Measurements from ENCODE around the gene SCP2. TPM values are rescaled to one million over a fixed set of nuclear protein-coding genes. Genes with fewer than 3 reads are reported as not detected.
A peak's percentile ranks its signal among the peaks of the same experiment; 100 is the strongest.

SCP2 gene
- total and polyA plus RNA-seq, 2 experiments from 2014 or later = 131 to 236 TPM

GRCh38 chr1:52920791-52921291 lies 6.2 kb upstream of the SCP2 start:
- H3K4me3 ChIP-seq = peak overlapping the region; percentile 37

GRCh38 chr1:52925571-52926005 lies 1.5 kb upstream of the SCP2 start:
- H3K36me3 ChIP-seq = no peaks in the 10 kb centered on the region
- H3K27me3 ChIP-seq = peaks cover 76% of the 10 kb centered on the region
- H3K4me1 ChIP-seq (ENCODE audit: low read depth) = peaks cover 3% of the 10 kb centered on the region
- H3K4me3 ChIP-seq = no peak overlapping the region
- DNase-seq (ENCODE audit: low read depth in 1 of 2, low spot score in 1 of 2) = peak in 1 of 2 donors; percentile 15
- H3K27ac ChIP-seq = no peak overlapping the region
- H3K9me3 ChIP-seq (ENCODE audit: low read depth) = no peaks in the 10 kb centered on the region
- TF ChIP-seq CTCF (IDR thresholded peaks at IDR 0.05; ENCODE audit: low read depth, low read length) = no peak

More at GRCh38 chr1:52920791-52921291, 6.2 kb upstream of the SCP2 start:
- Histone ChIP-seq H3K36me3 (no peaks in the 10 kb centered on the region), H3K4me1 (ENCODE audit: low read depth) (no peaks in the 10 kb centered on the region), H3K9me3 (ENCODE audit: low read depth) (no peaks in the 10 kb centered on the region), H3K27ac (no peak overlapping the region), H3K27me3 (peaks cover 57% of the 10 kb centered on the region)
- no peak for TF ChIP-seq CTCF (IDR thresholded peaks at IDR 0.05; ENCODE audit: low read depth, low read length)
- peak in 1 of 2 donors; percentile 20 for DNase-seq (ENCODE audit: low read depth in 1 of 2, low spot score in 1 of 2)

- Histone ChIP-seq H3K36me3 (no peaks in the 10 kb centered on the region), H3K4me3 (peak overlapping the region; percentile 39), H3K27me3 (peaks cover 63% of the 10 kb centered on the region), H3K9me3 (ENCODE audit: low read depth) (no peaks in the 10 kb centered on the region), H3K27ac (no peak overlapping the region), H3K4me1 (ENCODE audit: low read depth) (peaks cover 3% of the 10 kb centered on the region)
- TF ChIP-seq CTCF (IDR thresholded peaks at IDR 0.05; ENCODE audit: low read depth, low read length) = no peak
- DNase-seq (ENCODE audit: low read depth in 1 of 2, low spot score in 1 of 2) = no peak
Measured at GRCh38 chr1:52926864-52927211, 238 bp upstream of the SCP2 start.

GRCh38 chr1:52928015-52928404 lies 934 bp downstream of the SCP2 start:
- TF ChIP-seq CTCF (IDR thresholded peaks at IDR 0.05; ENCODE audit: low read depth, low read length) = no peak
- Histone ChIP-seq H3K4me3 (peak overlapping the region; percentile 39), H3K4me1 (ENCODE audit: low read depth) (peaks cover 3% of the 10 kb centered on the region), H3K36me3 (no peaks in the 10 kb centered on the region), H3K27ac (no peak overlapping the region), H3K9me3 (ENCODE audit: low read depth) (no peaks in the 10 kb centered on the region), H3K27me3 (peaks cover 52% of the 10 kb centered on the region)
- DNase-seq (ENCODE audit: low read depth in 1 of 2, low spot score in 1 of 2) = no peak

GRCh38 chr1:52929019-52929418 lies 1.9 kb downstream of the SCP2 start:
- no peak overlapping the region for H3K4me3 ChIP-seq
- no peak for DNase-seq (ENCODE audit: low read depth in 1 of 2, low spot score in 1 of 2)
- no peaks in the 10 kb centered on the region for H3K9me3 ChIP-seq (ENCODE audit: low read depth)
- peaks cover 3% of the 10 kb centered on the region for H3K4me1 ChIP-seq (ENCODE audit: low read depth)
- TF ChIP-seq CTCF (IDR thresholded peaks at IDR 0.05; ENCODE audit: low read depth, low read length) = no peak
- no peak overlapping the region for H3K27ac ChIP-seq
- peaks cover 44% of the 10 kb centered on the region for H3K27me3 ChIP-seq
- no peaks in the 10 kb centered on the region for H3K36me3 ChIP-seq
